NCI-H1105 treated with DMSO at 0.1 percent for 48 hours (cell line): ENCODE results near the gene DNAJC1.
"Not testable (repeated sequence)": the region's sequence is repeated elsewhere in the genome, so short reads cannot be mapped to it uniquely, and the experiment has no call there.

Experiments
- DNase-seq: peaks from one replicate; lab custom pipeline; 2025; lab: John Stamatoyannopoulos, UW

Gene DNAJC1, protein sequence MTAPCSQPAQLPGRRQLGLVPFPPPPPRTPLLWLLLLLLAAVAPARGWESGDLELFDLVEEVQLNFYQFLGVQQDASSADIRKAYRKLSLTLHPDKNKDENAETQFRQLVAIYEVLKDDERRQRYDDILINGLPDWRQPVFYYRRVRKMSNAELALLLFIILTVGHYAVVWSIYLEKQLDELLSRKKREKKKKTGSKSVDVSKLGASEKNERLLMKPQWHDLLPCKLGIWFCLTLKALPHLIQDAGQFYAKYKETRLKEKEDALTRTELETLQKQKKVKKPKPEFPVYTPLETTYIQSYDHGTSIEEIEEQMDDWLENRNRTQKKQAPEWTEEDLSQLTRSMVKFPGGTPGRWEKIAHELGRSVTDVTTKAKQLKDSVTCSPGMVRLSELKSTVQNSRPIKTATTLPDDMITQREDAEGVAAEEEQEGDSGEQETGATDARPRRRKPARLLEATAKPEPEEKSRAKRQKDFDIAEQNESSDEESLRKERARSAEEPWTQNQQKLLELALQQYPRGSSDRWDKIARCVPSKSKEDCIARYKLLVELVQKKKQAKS

DNA sequence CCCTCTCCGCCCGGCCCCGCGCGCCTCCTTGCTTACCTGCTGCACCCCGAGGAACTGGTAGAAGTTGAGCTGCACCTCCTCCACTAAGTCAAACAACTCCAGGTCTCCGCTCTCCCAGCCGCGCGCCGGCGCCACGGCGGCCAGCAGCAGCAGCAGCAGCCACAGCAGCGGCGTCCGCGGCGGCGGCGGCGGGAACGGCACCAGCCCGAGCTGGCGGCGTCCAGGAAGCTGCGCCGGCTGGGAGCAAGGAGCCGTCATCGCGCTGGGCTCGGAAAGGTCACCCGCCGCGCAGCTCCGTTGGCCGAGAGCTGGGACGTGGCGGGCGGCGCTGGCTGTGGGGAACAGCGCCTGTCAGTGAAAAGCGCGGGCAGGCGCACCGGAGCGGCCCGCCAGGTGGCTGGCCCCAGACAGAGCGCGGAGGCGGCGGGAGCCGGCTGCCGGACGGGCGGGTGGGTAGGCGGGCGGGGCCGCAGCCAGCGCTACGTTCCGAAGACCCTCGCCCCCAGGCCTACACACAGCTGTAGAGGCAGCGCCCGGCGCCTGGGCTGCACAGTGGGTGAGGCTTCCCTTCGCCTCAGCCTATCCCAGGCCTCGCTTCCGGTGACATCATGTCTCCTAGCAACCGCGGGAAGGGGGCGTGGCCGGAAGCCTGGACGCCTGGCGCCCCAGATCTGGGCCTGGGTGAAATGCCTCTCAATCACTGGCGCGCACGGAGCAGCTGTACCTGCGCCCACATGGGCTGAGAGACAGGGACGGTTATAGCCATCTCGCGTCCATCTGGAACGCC, at the start of gene DNAJC1:
TSS of gene DNAJC1 (minus strand) at position 554 of the 787 bp plus-strand sequence. CDS start at position 258, 296 bp downstream.
- DNase-seq: peak; percentile 91

DNA sequence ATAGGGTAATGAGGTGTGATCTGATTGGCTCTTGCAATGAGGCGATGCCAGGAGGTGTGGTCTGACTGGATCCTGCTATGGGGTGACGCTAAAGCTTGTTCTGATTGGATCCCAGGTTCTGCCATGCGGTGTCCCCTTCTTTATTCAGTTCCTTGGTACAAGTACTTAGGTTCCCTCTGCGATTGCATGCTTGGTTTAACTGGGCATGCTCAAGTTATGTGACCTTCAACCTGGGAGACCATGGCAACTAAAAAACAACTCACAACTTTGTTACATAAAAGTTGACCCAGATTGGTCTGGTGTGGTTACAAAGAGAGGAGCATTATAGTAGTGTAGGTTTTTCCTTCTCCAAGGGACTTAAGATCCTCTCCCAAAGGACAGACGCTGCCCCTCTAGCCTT, 49.5 kb upstream of the DNAJC1 start:
- DNase-seq: no peak

DNA sequence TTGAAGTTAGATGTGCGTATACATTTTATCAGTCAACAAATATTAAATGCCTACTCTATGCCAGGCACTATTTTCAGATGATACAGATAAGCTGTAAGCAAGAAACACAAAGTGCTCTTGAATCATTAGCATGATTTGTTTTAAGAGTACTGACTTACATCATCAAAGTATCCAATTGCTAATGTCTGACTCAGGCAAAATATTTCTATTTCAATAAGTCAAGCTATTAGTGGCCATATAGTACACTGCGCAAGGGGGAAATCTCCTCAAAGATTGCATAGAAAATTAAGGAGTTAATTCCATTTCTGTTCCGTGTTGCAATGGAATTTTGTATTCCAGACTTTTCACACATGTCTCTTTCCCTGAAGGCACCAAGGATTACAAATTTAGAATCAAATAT, 46.1 kb upstream of the DNAJC1 start:
- no peak for DNase-seq

DNA sequence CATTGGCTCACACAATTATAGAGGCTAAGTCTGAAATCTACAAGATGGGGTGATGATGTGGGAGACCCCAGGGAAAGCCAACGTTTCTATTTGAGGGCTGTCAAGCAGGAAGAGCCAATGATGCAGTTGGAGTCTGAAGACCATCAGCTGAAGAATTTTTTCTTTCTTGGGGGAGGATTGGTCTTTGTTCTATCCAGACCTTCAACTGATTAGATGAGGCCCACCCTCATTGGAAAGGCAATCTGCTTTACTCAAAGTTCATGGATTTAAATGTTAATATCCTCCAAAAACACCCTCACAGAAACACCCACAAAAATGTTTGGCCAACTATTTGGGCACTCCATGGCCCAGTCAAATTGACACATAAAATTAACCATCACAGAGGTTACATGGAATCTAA, 44.3 kb upstream of the DNAJC1 start:
- DNase-seq: no peak

DNA sequence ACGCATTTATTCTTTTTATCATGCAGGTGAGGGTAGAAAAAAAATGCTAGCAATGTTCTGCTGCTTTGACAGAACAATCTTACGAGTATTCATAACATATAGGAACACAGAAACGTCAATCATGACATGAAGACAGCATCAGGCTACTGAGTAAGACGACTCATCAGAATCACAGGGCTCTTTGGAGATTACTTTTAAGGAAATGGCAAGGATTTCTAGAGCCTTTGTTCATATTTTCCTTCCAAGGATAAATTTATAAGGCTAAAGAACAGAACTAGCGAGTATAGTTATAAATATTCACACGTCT, 39.8 kb upstream of the DNAJC1 start:
- no peak for DNase-seq

DNA sequence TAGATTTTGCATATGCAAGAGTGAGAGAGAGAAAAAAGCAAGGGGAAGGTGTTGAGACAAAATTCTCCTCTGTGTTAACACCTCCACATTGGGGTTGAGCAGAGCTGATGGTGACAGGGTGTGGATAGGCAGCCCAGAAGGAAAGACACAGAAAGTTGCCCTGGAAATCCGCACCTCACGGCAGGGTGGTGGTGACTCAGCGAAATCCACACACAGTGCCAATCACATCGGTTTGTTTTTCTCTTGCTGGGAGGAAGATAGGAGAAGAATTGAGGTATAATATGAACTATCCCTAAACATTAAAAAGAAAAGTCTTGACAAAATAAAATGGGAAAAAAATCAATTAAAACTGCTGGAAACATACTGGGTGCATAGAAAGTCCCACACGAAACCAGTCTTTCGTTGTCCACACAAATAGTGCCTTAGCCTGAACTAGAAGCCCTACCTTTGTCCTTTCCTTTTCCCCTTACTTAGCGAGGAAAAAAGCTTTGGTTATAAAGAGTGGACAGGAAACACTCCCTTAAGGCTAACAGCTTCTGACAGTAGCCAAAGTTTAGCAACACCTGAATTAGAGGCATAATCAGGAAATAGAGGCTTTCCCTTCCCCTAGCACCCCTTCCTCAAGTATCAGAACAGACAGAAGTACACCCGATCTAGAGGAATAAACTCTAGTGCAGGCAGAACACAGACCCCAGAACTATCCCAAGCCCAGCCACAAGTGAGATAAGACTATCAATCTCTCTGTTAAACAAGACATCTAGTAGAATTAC, 39.2 kb upstream of the DNAJC1 start:
- no peak for DNase-seq

DNA sequence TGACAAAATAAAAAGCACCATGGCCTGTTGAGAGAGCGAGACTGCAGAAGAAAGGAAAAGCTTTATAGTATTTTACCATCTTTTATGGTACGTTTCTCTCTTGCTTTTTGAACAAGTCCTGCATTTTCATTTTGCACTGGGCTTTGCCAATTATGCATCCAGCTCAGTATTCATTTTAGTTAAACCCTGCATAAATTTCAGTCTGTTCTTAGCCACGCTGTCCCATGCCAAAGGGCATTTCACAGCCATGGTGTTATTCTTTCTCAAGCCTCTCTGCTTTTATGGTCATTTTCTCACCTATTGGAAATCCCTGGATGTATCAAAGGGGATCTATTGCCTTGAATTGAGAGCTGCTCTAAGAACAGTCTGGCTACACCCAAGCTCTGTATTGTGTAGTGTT, 30.8 kb upstream of the DNAJC1 start:
- DNase-seq: no peak

DNA sequence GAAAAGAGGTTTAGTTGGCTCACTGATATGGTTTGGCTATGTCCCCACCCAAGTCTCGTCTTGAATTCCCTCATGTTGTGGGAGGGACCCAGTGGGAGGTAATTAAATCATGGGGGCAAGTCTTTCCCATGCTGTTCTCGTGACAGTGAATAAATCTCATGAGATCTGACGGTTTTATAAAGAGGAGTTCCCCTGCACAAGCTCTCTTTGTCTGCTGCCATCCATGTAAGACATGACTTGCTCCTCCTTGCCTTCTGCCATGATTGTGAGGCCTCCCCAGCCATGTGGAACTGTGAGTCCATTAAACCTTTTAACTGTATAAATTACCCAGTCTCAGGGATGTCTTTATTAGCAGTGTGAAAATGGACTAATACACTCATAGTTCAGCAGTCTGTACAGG, 28.7 kb upstream of the DNAJC1 start:
- DNase-seq: not testable (repeated sequence)

DNA sequence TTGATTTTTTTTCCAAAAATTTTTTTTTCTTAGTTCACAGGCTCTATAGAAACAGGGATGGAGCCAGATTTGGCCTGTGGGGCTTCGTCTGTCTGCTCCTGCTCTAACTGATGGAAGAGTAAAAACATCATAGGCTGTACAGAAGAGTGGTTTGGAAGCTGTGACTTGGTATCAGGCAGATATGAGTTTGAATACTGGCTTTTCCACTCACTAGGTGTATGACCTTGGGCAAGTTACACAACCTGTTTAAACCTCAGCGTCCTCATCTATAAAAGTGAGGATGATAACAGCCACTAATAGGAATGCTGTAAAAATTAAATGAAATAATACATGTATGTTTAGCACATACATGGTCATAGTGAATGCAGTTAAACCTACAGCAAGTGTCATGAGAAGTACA, 26.9 kb upstream of the DNAJC1 start:
- no peak for DNase-seq

DNA sequence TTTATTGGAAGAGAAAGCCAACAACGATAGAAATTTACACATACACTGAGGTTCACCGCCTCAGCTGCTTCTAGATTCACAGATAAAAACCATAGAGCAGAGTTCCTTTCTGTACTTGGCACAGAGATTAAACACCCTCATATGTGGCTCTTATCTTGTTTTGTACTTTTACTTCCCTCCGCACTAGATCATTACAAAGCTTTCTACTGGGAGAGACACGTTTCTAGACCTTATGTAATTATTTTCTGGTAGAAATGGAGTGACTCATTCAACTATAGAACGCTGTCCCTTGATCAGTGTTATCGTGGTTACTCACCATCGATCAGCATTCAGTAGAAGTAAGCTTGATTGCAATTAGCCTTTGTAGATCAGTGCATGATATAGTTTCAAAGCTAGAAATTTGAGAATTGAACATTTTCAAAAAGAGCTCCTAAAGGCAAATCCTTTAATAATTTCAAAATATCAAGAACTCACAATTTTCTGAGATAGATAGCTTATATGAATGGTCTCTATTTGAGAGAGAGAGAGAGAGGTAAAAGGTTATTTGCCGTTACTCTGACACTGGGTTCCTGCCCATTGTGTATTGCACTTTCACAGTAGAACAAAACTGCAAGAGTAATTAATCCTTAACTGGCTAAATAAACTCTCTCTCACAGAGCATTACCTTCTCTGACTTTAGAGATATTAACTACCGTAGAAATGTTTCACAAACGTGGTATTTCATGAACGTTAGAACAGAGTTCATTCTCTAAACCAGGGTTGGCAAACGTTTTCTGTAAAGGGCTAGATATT, 26.1 kb upstream of the DNAJC1 start:
- no peak for DNase-seq

DNA sequence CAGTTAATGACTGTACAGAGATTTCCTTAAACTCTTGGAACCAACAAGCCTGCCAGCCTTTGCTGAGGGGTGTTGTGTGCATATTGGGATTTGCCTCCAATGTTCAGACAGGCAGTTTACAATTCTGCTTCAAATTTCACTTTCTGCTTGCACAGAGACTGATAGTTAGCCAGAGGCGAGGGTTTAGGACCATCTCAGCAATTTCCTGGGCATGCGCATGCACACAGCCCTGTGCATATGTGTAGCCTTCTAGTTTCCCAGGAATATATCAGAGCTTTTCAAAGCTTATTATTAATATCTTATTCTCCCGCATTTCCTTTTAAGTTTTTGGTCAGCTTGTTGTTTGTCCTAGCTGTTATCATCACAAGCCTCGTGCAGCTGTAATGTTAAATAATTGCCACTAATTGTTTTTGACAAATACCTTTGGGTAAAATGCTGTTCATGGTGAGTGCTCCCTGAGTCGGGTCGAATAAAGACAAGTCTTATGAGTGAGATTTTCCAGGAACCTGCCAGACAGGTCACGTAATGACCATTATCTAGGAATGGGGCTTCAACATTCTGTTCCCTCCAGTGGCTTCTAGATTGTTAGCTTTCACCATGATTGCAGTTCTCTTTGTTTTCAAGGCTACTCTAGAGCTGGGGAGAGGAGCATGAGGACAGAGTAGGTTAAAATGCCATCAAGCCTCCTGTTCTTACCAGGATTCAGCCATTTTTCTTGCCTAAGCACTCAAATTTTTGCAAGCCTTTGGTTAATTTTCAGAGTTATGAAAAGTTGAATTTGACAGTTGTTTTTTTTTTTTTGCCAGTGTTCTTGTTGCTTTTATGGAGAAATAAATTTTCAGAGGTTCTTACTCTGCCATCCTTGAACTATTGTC, 24.1 kb upstream of the DNAJC1 start:
- no peak for DNase-seq

DNA sequence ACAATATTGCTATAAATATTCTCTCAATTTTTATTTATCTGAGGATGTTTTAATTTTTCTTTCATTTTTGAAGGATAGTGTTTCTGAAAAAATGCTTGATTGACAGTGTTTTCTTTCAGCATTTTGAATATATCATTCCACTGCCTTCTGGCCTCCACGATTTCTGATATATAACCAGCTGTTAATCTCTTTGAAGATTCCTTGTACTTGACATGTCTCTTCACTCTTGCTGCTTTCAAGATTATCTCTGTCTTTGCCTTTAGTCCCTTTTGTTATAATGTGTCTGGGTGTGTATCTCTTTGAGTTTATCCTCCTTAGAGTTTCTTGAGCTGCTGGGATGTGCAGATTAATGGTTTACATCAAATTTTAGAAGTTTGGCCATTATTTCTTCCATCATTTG, 22.8 kb upstream of the DNAJC1 start:
- no peak for DNase-seq

DNA sequence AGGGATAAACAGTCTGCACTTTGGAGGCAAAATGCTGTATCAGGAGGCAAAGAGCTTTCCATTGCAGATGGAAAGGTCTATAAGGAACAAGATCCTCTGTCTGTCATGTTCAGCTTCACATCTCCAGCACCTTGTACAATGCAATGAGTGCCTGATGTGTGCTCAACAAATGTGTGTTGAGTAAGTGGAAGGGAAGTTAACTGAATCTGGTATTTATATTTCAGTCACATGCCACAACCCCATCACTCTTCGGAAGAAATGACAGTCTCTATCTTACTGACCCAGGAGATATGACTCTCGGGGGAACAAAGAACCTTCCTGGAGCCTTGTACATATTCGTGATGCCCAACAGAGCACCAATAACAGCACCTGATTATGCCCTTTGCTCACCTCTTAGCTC, 20.0 kb upstream of the DNAJC1 start:
- DNase-seq: no peak

DNA sequence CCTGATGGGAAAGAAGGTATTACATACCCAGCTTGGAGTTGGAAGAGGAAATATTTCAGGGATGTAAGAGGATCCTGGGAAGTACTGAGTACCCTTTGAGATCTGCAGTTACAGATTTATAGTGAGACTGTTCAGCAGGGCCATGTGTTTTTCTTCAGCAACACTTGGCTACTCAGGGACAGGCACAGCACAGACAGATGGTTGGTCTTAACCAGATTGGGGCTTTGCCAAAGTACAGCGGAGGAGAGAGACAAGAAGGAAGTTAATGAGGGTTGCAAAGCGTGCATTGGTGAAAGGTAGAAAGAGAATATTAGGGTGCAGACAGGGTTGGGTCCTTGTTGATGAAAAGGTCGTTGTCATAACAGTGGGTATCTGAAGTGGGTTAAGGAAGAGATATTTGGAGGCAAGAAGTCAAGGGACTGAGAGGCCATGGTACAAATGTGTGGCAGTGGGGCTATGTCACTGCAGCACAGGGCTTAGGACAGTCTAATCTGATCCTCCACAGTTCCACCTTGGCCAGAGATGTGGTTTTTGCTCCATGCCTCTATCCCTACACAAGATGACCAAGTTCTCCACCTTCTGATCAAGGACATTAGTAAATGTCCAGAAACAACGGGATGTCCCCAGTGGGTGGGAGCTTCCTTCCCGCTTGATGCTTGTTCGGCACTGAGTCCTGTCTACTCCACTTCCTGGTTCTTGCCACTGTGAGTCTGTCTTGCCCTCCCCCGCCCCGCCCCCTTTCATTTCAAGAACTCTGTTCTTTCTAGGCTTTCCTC, 18.9 kb upstream of the DNAJC1 start:
- DNase-seq: no peak

DNA sequence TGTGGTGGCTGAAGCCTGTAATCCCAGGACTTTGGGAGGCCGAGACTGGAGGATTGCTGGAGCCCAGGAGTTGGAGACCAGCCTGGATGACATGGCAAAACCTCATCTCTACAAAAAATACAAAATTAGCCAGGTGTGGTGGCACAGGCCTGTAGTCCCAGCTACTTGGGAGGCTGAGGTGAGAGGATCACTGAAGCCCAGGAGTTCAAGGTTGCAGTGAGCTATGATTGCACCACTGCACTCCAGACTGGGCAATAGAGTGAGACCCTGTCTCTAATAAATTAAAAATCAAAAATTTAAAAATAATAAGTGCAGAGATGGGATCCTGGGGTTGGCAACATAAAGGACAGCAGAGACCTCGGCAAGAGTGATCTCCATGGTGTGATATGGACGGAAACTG, 17.6 kb upstream of the DNAJC1 start:
- DNase-seq: not testable (repeated sequence)

DNA sequence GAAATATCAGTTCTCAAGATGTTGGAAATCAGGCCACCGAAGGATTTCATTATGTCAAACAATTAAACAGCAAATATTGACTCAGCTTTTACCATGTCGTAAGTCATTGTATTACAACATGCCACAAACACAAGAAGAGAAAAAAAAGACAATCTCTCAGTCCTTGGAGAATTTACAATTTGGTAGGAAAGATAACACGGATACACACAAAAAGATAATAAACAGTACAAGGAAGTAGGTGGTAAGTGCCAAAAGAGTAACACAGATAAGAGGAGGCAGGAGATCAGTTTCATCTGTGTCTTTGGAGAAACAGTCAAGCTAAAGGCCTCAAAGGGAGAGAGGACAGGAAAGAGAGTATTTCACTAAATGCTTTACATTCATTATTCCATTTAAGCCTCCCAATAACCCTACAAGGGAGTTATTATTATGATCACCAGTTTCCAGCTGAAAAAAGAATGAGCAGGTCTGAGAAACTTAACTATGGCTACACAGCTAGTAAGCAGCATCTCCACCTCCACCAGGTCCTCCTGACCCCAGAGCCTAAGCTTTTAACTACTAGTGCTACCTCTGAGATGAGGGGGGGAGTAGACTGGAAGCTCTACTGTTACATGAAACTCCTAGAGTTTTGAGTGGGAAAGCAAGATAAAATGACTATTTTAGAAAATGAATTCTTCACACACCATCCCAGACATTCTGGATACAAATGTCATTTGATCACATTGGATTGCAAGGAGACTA, 13.9 kb upstream of the DNAJC1 start:
- DNase-seq: no peak

DNA sequence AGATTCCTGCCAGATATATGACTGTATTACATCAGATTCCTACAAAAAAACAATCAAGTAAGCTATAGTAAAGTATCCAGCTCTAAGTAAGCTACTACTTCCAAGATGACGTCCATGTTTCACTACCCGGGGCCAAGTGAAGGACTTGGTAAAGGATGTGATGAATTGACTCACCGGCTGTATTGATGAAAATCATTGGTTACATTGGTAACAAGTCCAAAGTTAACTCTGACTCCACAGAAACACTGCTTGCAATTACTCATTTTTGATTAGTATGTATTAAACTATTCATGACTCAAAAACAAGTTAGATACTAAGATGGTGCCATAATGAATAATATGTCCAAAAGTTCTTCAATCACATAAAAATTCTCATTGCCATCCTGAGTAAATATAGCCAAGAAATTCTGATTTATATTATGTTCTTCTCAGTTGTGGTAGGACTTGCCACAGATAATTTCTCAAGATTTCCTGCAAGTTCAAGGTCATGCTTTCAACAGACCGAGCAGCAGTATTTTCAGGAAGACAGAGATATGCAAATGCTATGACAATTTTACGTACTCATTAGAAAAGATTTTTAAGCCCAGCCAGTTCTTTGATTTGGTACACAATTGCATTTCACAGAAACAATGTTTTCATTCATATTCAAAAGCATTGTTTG, 12.6 kb upstream of the DNAJC1 start:
- no peak for DNase-seq

DNA sequence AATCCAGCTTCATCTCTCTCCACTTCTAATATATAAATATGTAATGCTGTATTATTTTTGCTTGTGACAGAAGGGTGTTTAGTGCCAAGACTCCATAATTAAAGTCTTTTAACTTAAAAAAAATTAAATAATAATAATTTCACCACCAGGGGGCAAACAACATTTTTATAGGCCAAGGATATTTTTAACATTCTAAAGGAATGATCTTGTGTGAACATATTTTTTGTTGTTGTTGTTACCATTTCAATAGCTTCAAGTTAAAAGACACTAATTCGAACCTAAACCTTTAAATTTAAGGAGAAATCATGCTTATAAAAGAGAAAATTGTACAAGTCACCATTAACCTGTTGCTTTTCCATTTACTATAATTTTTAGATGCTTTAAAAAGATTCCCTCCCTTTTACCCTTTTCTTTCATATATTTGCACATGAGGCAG, 7.5 kb upstream of the DNAJC1 start:
- peak; percentile 26 for DNase-seq

DNA sequence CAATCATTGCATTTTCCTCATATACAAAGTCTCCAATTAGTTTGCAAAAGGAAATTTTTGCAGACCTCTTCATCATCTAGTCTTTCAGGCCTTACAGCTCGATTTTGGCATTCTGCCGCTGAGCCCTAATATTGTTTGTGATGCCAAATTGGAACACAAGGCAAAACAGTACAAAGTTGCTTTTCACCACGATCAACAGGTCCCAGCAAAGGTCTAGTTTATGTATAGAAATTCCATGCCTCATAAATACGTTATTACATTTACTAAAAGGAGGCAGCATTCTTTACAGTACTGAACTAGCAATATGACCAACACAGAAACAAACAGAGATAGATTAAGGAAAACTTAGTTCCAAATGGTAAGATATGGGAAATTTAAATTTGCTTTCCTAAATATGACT, 7.0 kb upstream of the DNAJC1 start:
- no peak for DNase-seq
